HUES6 (cell line): ENCODE results near the gene PPIF.

Source experiments
- H3K27ac ChIP-seq: 2 replicates; pipeline ENCODE4 v1.7.0; 2013; ENCODE audit warnings: low read depth, mild to moderate bottlenecking, low read length, inconsistent platforms
- H3K27me3 ChIP-seq: 2 replicates; pipeline ENCODE4 v1.6.1; 2013; ENCODE audit warnings: low read length; ENCODE audit not compliant: control insufficient read depth, insufficient read depth
- H3K36me3 ChIP-seq: 2 replicates; pipeline ENCODE4 v1.6.1; 2013; ENCODE audit warnings: low read length; ENCODE audit not compliant: control insufficient read depth, insufficient read depth
- H3K4me1 ChIP-seq: 2 replicates; pipeline ENCODE4 v1.6.1; 2013; ENCODE audit warnings: low read length; ENCODE audit not compliant: control insufficient read depth, insufficient read depth
- H3K4me3 ChIP-seq: 2 replicates; pipeline ENCODE4 v1.5.1; 2013; ENCODE audit warnings: low read depth, low read length
- H3K9ac ChIP-seq: one replicate; pipeline ENCODE4 v1.6.1; 2013; ENCODE audit warnings: mild to moderate bottlenecking, low read length
- H3K9me3 ChIP-seq: 2 replicates; pipeline ENCODE4 v1.6.1; 2013; ENCODE audit warnings: low read depth, low read length; ENCODE audit not compliant: control insufficient read depth, insufficient read depth

The PPIF gene

GRCh38 chr10:79347226-79347893 lies at the start of gene PPIF:
Gene PPIF, plus strand, starts transcription at chr10:79347469. Its CDS starts 80 bp downstream, at chr10:79347549.
- peak within 1 kb of the TSS; percentile 91 for H3K9ac ChIP-seq
- H3K4me3 ChIP-seq = peak within 1 kb of the TSS; percentile 86
- H3K27ac ChIP-seq = peak within 1 kb of the TSS; percentile 78
- H3K36me3 ChIP-seq = peaks cover 38% of the 10 kb centered on the region
- H3K9me3 ChIP-seq = no peaks in the 10 kb centered on the region
- H3K27me3 ChIP-seq = no peaks in the 10 kb centered on the region
- peaks cover 20% of the 10 kb centered on the region for H3K4me1 ChIP-seq

- no peaks in the 10 kb centered on the region for H3K9me3 ChIP-seq
- H3K9ac ChIP-seq = no peak overlapping the region
- no peaks in the 10 kb centered on the region for H3K27me3 ChIP-seq
- H3K36me3 ChIP-seq = peaks cover 94% of the 10 kb centered on the region
- no peak overlapping the region for H3K27ac ChIP-seq
- no peaks in the 10 kb centered on the region; the same call in 1 of the 2 replicates for H3K4me1 ChIP-seq
- no peak overlapping the region for H3K4me3 ChIP-seq
These were observed 48.6 kb upstream of the PPIF start for GRCh38 chr10:79298403-79299244.

GRCh38 chr10:79299397-79300241 lies 47.6 kb upstream of the PPIF start:
- no peaks in the 10 kb centered on the region for H3K9me3 ChIP-seq
- no peak overlapping the region for H3K27ac ChIP-seq
- H3K4me3 ChIP-seq = no peak overlapping the region
- peaks cover 94% of the 10 kb centered on the region for H3K36me3 ChIP-seq
- H3K4me1 ChIP-seq = no peaks in the 10 kb centered on the region; the same call in 1 of the 2 replicates
- H3K9ac ChIP-seq = no peak overlapping the region
- no peaks in the 10 kb centered on the region for H3K27me3 ChIP-seq

- H3K27ac ChIP-seq = no peak overlapping the region
- no peaks in the 10 kb centered on the region for H3K9me3 ChIP-seq
- no peak overlapping the region for H3K4me3 ChIP-seq
- H3K27me3 ChIP-seq = no peaks in the 10 kb centered on the region
- no peaks in the 10 kb centered on the region; the same call in 1 of the 2 replicates for H3K4me1 ChIP-seq
- H3K9ac ChIP-seq = no peak overlapping the region
- peaks cover 96% of the 10 kb centered on the region for H3K36me3 ChIP-seq
These were observed 46.6 kb upstream of the PPIF start for GRCh38 chr10:79300711-79301110.

- no peaks in the 10 kb centered on the region for H3K27me3 ChIP-seq
- H3K9ac ChIP-seq = no peak overlapping the region
- H3K4me3 ChIP-seq = no peak overlapping the region
- H3K4me1 ChIP-seq = no peaks in the 10 kb centered on the region; the same call in 1 of the 2 replicates
- no peaks in the 10 kb centered on the region for H3K9me3 ChIP-seq
- H3K36me3 ChIP-seq = peaks cover 96% of the 10 kb centered on the region
- H3K27ac ChIP-seq = no peak overlapping the region
These were observed 45.3 kb upstream of the PPIF start for GRCh38 chr10:79301754-79302530.

GRCh38 chr10:79303631-79304478 lies 43.4 kb upstream of the PPIF start:
- Histone ChIP-seq H3K27ac (no peak overlapping the region), H3K36me3 (peaks cover 96% of the 10 kb centered on the region), H3K9me3 (no peaks in the 10 kb centered on the region), H3K27me3 (no peaks in the 10 kb centered on the region), H3K4me1 (no peaks in the 10 kb centered on the region; the same call in 1 of the 2 replicates), H3K9ac (no peak overlapping the region), H3K4me3 (no peak overlapping the region)

GRCh38 chr10:79304479-79305087 lies 42.7 kb upstream of the PPIF start:
- H3K4me1 ChIP-seq = no peaks in the 10 kb centered on the region; the same call in 1 of the 2 replicates
- H3K27ac ChIP-seq = no peak overlapping the region
- H3K36me3 ChIP-seq = peaks cover 96% of the 10 kb centered on the region
- no peak overlapping the region for H3K4me3 ChIP-seq
- H3K9me3 ChIP-seq = no peaks in the 10 kb centered on the region
- no peak overlapping the region for H3K9ac ChIP-seq
- no peaks in the 10 kb centered on the region for H3K27me3 ChIP-seq

GRCh38 chr10:79305515-79305914 lies 41.8 kb upstream of the PPIF start:
- H3K36me3 ChIP-seq = peaks cover 96% of the 10 kb centered on the region
- H3K9me3 ChIP-seq = no peaks in the 10 kb centered on the region
- H3K27me3 ChIP-seq = no peaks in the 10 kb centered on the region
- no peaks in the 10 kb centered on the region for H3K4me1 ChIP-seq
- no peak overlapping the region for H3K4me3 ChIP-seq
- H3K9ac ChIP-seq = no peak overlapping the region
- no peak overlapping the region for H3K27ac ChIP-seq

GRCh38 chr10:79305988-79306387 lies 41.3 kb upstream of the PPIF start:
- H3K27ac ChIP-seq = no peak overlapping the region
- no peak overlapping the region for H3K4me3 ChIP-seq
- no peak overlapping the region for H3K9ac ChIP-seq
- H3K36me3 ChIP-seq = peaks cover 96% of the 10 kb centered on the region
- H3K9me3 ChIP-seq = no peaks in the 10 kb centered on the region
- H3K4me1 ChIP-seq = no peaks in the 10 kb centered on the region
- no peaks in the 10 kb centered on the region for H3K27me3 ChIP-seq
